Esophagus muscularis mucosa (tissue), 4 donors: Measurements from ENCODE around the gene CMAS.

Source experiments
- CTCF ChIP-seq, 3 experiments: fragments of 200-600 bp in 2 of 3; fragments of 450-650 bp in 1 of 3; sonication (generic) in 2 of 3; IDR thresholded peaks; one replicate each; pipeline ENCODE4 v1.5.1; 2017 to 2019; ENCODE audit warnings: antibody characterized with exemption in 3 of 3, mild to moderate bottlenecking in 2 of 3, moderate library complexity in 1 of 3
- EP300 ChIP-seq: sonication (generic); formaldehyde crosslinking; IDR thresholded peaks from one replicate; pipeline ENCODE4 v1.6.1; 2017; ENCODE audit warnings: antibody characterized with exemption
- POLR2A ChIP-seq: fragments of 450-650 bp; IDR thresholded peaks from one replicate; pipeline ENCODE4 v1.6.1; 2017; ENCODE audit warnings: antibody characterized with exemption, moderate library complexity, mild to moderate bottlenecking, low read depth
- POLR2AphosphoS5 ChIP-seq, 2 donors: sonication (generic); formaldehyde crosslinking; IDR thresholded peaks; one replicate each; pipeline ENCODE4 v1.6.1; 2017; ENCODE audit warnings: antibody characterized with exemption in 2 of 2

DNA sequence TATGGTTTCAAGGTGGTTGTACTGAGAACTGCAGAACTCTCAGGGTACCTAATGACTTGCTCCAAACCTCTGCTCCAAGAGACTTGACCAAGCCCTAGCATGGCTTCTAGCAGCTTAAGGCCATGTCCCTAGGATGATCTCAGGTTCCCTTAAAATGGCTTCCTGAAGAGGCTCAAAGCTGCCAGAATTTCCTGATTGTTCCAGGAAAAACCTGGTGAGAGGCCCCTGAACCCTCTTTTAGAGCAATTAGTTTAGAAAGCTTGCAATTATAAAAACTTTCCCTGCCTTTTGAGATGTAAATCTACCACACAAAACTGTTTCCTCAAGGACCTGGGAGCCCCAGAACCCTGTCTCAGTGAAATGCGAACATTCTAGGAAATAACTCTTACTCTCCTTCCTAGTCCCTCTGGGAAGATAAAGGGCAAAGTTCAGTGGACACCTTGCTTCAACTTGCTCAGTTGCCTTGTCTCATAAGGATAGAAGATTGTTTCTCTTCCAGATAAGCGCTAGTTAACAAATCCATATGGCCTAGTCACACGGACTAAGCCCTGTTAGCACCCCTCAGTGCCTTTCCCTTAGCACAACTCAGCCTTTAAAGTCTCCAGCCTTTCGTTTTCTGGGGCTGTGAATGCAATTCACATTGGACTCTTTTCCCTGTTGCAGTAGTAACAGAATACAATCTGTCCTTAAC is 2.5 kb downstream of the CMAS start:
- no peak for TF ChIP-seq POLR2A
- TF ChIP-seq POLR2AphosphoS5 (IDR thresholded peaks at IDR 0.05) = no peak
- no peak for TF ChIP-seq CTCF (IDR thresholded peaks at IDR 0.05)
- TF ChIP-seq EP300 = no peak
